Ectodermal cell (in vitro differentiated cells): ENCODE data around the gene PCDHGA4.

Experiments used
- H3K27ac ChIP-seq: 2 replicates; pipeline ENCODE4 v1.7.0; 2013; ENCODE audit warnings: mild to moderate bottlenecking, low read depth, low read length; ENCODE audit not compliant: insufficient read depth, poor library complexity, severe bottlenecking
- H3K27me3 ChIP-seq: 2 replicates; pipeline ENCODE4 v1.7.0; 2013; ENCODE audit warnings: mild to moderate bottlenecking, low read length; ENCODE audit not compliant: insufficient read depth, control insufficient read depth, poor library complexity, severe bottlenecking
- H3K36me3 ChIP-seq: one replicate; pipeline ENCODE4 v1.7.0; 2013; ENCODE audit warnings: low read length; ENCODE audit not compliant: control insufficient read depth, insufficient read depth
- H3K4me1 ChIP-seq: one replicate; pipeline ENCODE4 v1.7.0; 2013; ENCODE audit warnings: low read length; ENCODE audit not compliant: control insufficient read depth, insufficient read depth
- H3K4me3 ChIP-seq: 2 replicates; pipeline ENCODE4 v1.7.0; 2013; ENCODE audit warnings: low read depth, low read length, control low read depth; ENCODE audit not compliant: insufficient read depth
- H3K9me3 ChIP-seq: 2 replicates; pipeline ENCODE4 v1.7.0; 2013; ENCODE audit warnings: mild to moderate bottlenecking, low read length, moderate library complexity; ENCODE audit not compliant: control insufficient read depth
- WGBS, 2 experiments: methylation state at CpG; one replicate each; pipeline ENCODE4 v1.1.7; 2013; ENCODE audit warnings: missing lambda C conversion rate in 2 of 2; 5-methylcytosine and 5-hydroxymethylcytosine counted together

Gene PCDHGA4

DNA sequence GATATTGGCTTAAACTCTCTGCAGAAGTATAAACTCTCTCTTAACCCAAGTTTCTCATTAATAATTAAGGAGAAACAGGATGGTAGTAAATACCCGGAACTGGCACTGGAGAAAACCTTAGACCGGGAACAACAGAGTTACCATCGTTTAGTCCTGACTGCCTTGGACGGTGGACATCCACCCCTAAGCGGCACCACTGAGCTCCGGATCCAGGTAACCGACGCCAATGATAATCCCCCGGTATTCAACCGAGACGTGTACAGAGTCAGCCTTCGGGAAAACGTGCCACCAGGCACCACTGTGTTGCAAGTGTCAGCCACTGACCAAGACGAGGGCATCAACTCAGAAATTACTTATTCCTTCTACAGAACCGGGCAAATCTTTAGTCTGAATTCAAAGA, 43.8 kb downstream of the PCDHGA4 start:
- 93 to 96% methylated on average over 15 of the region's 15 CpGs for WGBS, 2 experiments
- Histone ChIP-seq H3K4me3 (no peak overlapping the region), H3K4me1 (no peaks in the 10 kb centered on the region), H3K9me3 (peaks cover 3% of the 10 kb centered on the region), H3K27me3 (no peaks in the 10 kb centered on the region), H3K27ac (no peak overlapping the region), H3K36me3 (no peaks in the 10 kb centered on the region)

DNA sequence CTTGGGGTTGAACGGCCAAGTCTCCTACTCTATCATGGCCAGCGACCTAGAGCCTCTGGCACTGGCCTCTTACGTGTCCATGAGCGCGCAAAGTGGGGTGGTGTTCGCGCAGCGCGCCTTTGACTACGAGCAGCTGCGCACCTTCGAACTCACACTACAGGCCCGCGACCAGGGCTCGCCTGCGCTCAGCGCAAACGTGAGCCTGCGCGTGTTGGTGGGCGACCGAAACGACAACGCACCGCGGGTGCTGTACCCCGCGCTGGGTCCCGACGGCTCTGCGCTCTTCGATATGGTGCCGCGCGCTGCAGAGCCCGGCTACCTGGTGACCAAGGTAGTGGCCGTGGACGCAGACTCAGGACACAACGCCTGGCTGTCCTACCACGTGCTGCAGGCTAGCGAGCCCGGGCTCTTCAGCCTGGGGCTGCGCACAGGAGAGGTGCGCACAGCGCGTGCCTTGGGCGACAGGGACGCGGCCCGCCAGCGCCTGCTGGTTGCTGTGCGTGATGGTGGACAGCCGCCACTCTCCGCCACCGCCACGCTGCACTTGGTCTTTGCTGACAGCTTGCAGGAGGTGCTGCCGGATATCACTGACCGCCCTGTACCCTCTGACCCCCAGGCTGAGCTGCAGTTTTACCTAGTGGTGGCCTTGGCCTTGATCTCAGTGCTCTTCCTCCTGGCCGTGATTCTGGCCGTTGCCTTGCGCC, 44.9 kb downstream of the PCDHGA4 start:
- H3K4me1 ChIP-seq, result no peaks in the 10 kb centered on the region
- peaks cover 3% of the 10 kb centered on the region for H3K9me3 ChIP-seq
- no peak overlapping the region for H3K27ac ChIP-seq
- H3K36me3 ChIP-seq, result no peaks in the 10 kb centered on the region
- no peak overlapping the region for H3K4me3 ChIP-seq
- H3K27me3 ChIP-seq, result no peaks in the 10 kb centered on the region
- WGBS, 2 experiments, result 97% methylated on average over 61 of the region's 61 CpGs

DNA sequence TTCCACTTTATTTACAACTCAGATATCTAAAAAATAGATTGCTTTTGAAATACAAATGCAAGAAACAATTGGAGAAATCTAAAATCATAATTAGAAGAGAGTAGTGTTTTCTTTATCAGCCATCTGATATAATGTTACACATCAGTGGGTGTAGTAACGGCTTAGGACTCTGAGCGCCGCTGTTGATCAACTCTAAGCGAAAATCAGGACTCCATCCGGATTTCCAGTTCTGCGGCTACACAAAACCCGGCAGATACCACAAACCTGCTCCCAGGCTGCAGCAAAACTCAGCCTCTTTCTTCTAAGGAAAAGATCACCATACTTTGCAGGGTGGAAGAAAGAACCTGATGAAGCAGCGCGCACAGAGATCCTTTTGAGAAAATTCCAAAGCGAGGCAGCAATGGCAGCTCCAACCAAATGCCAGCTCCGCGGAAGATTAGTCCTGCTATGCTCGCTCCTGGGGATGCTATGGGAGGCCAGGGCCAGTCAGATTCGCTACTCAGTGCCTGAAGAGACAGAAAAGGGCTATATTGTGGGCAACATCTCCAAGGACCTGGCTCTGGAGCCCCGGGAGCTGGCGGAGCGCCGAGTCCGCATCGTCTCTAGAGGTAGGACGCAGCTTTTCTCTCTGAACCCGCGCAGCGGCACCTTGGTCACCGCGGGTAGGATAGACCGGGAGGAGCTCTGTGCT, 47.9 kb downstream of the PCDHGA4 start, which contains the start of gene PCDHGA9:
Gene PCDHGA9, plus strand, starts transcription at position 226 of the 691 bp plus-strand sequence. Its CDS starts 175 bp downstream, at position 401.
- no peaks in the 10 kb centered on the region for H3K4me1 ChIP-seq
- no peak within 1 kb of the TSS for H3K4me3 ChIP-seq
- WGBS, 2 experiments, result 95% methylated on average over 27 of the region's 27 CpGs
- peaks cover 3% of the 10 kb centered on the region for H3K9me3 ChIP-seq
- no peaks in the 10 kb centered on the region for H3K36me3 ChIP-seq
- no peaks in the 10 kb centered on the region for H3K27me3 ChIP-seq
- no peak within 1 kb of the TSS for H3K27ac ChIP-seq

- H3K27ac ChIP-seq, result no peak overlapping the region
- 95 to 96% methylated on average over 22 of the region's 22 CpGs for WGBS, 2 experiments
These were observed 48.6 kb downstream of the PCDHGA4 start for GRCh38 chr5:141403387-141403786.

More at GRCh38 chr5:141403387-141403786, 48.6 kb downstream of the PCDHGA4 start:
- Histone ChIP-seq H3K36me3 (no peaks in the 10 kb centered on the region), H3K9me3 (peaks cover 3% of the 10 kb centered on the region), H3K27me3 (no peaks in the 10 kb centered on the region), H3K4me1 (no peaks in the 10 kb centered on the region), H3K4me3 (no peak overlapping the region)
